Naive thymus-derived CD4-positive, alpha-beta T cell (primary cell): ENCODE measurements around the gene ZNF618. TPM values are rescaled to one million over a fixed set of nuclear protein-coding genes. Genes with fewer than 3 reads are reported as not detected.

Experiments used
- ATAC-seq: fragments of 150-1000 bp; cut with Tn5 transposase; 2 replicates; pipeline ENCODE4 v1.10.0; 2021; ENCODE audit warnings: mild to moderate bottlenecking, moderate library complexity
- CTCF ChIA-PET: fragments of 350-600 bp; sonication (Branson Sonifier 250); formaldehyde crosslinking; loops from one replicate; lab custom pipeline; 2021; ENCODE audit warnings: antibody characterized with exemption; lab: Charles Lee
- POLR2A ChIA-PET: fragments of 350-600 bp; sonication (Branson Sonifier 250); formaldehyde crosslinking; loops from one replicate; lab custom pipeline; 2021; ENCODE audit warnings: antibody characterized with exemption, inconsistent platforms; lab: Charles Lee
- DNase-seq, 9 donors: peaks; one replicate each; pipeline versions ENCODE4 v3.0.0 to v3.0.0-alpha.2; 2020 to 2022; ENCODE audit warnings: mixed read lengths in 1 of 9
- H3K27ac ChIP-seq: one replicate; pipeline ENCODE4 v1.7.0; 2013; ENCODE audit warnings: mild to moderate bottlenecking, low read depth, low read length, moderate library complexity
- H3K27me3 ChIP-seq, 2 donors: one replicate each; pipeline ENCODE4 v1.7.0; 2013; ENCODE audit warnings: low read length in 2 of 2, mild to moderate bottlenecking in 2 of 2, moderate library complexity in 2 of 2; ENCODE audit not compliant: control insufficient read depth in 2 of 2, insufficient read depth in 2 of 2
- H3K36me3 ChIP-seq, 3 experiments: 1 replicate in 2 of 3; 2 replicates in 1 of 3; pipeline ENCODE4 v1.7.0; 2013; ENCODE audit warnings: low read length in 3 of 3, mild to moderate bottlenecking in 3 of 3, moderate library complexity in 1 of 3; ENCODE audit not compliant: insufficient read depth in 3 of 3, control insufficient read depth in 2 of 3
- H3K4me1 ChIP-seq, 2 donors: one replicate each; pipeline ENCODE4 v1.7.0; 2013; ENCODE audit warnings: low read length in 2 of 2, mild to moderate bottlenecking in 2 of 2, moderate library complexity in 1 of 2; ENCODE audit not compliant: control insufficient read depth in 2 of 2, insufficient read depth in 2 of 2
- H3K4me3 ChIP-seq: 2 replicates; pipeline ENCODE4 v1.7.0; 2013; ENCODE audit warnings: mild to moderate bottlenecking, low read length
- H3K9me3 ChIP-seq, 3 experiments: 1 replicate in 2 of 3; 2 replicates in 1 of 3; pipeline ENCODE4 v1.7.0; 2013; ENCODE audit warnings: low read length in 3 of 3; ENCODE audit not compliant: control insufficient read depth in 2 of 3
- H3K27ac Mint-ChIP-seq, 9 donors: one replicate each; pipeline ENCODE4 v1.8.0; 2020 to 2022; ENCODE audit warnings: mixed read lengths in 9 of 9, mild to moderate bottlenecking in 8 of 9, moderate library complexity in 5 of 9, inconsistent platforms in 2 of 9
- H3K27me3 Mint-ChIP-seq, 5 donors: one replicate each; pipeline ENCODE4 v1.8.0; 2021 to 2022; ENCODE audit warnings: mixed read lengths in 5 of 5, mild to moderate bottlenecking in 1 of 5
- H3K36me3 Mint-ChIP-seq, 5 donors: one replicate each; pipeline ENCODE4 v1.8.0; 2020 to 2022; ENCODE audit warnings: mixed read lengths in 5 of 5, mild to moderate bottlenecking in 3 of 5, inconsistent platforms in 1 of 5
- H3K4me1 Mint-ChIP-seq, 7 donors: one replicate each; pipeline ENCODE4 v1.8.0; 2020 to 2022; ENCODE audit warnings: mixed read lengths in 7 of 7, mild to moderate bottlenecking in 3 of 7, inconsistent platforms in 1 of 7
- H3K4me3 Mint-ChIP-seq, 10 donors: one replicate each; pipeline ENCODE4 v1.8.0; 2020 to 2022; ENCODE audit warnings: mild to moderate bottlenecking in 10 of 10, mixed read lengths in 10 of 10, moderate library complexity in 6 of 10, inconsistent platforms in 2 of 10
- H3K9me3 Mint-ChIP-seq, 11 donors: one replicate each; pipeline ENCODE4 v1.8.0; 2020 to 2022; ENCODE audit warnings: mixed read lengths in 11 of 11, mild to moderate bottlenecking in 4 of 11, inconsistent platforms in 1 of 11, moderate library complexity in 1 of 11
- intact Hi-C, 2 donors: fragments of 100-400 bp; cut with micrococcal nuclease; formaldehyde crosslinking; loops; one replicate each; pipeline ENCODE4 v1.15.1; 2023
- polyA plus RNA-seq, 2 donors: library from polyadenylated mRNA; unstranded; fragments of 300-500 nt; fragmentation: Illumina TruSeq; gene quantifications; one replicate each; pipeline ENCODE4 v1.2.3, GENCODE V29; 2021
- total RNA-seq, 6 experiments: library from RNA in 5 of 6; stranded (reverse) in 5 of 6; gene quantifications; 1 replicate in 5 of 6; 2 replicates in 1 of 6; pipeline ENCODE4 v1.2.3 and lab custom pipeline; 2021 to 2026

The ZNF618 gene
- total and polyA plus RNA-seq, 7 experiments from 2014 or later, result 0.17 to 3.3 (median 1.1) TPM

- ATAC-seq, result no peak
- no peaks in the 10 kb centered on the region for H3K36me3 ChIP-seq
- H3K4me1 ChIP-seq, result no peaks in the 10 kb centered on the region
- H3K27me3 ChIP-seq, result no peaks in the 10 kb centered on the region
- DNase-seq, result no peak
- H3K9me3 Mint-ChIP-seq, result no peaks in the 10 kb centered on the region
- no peak overlapping the region for H3K27ac Mint-ChIP-seq
- no peak overlapping the region for H3K27ac ChIP-seq
- no peaks in the 10 kb centered on the region for H3K4me1 Mint-ChIP-seq
- CTCF ChIA-PET, result no interaction called here
- no peak overlapping the region for H3K4me3 Mint-ChIP-seq
- intact Hi-C loops, result no loop called here
- no peaks in the 10 kb centered on the region for H3K9me3 ChIP-seq
- POLR2A ChIA-PET, result no interaction called here
- no peak overlapping the region for H3K4me3 ChIP-seq
- no peaks in the 10 kb centered on the region for H3K27me3 Mint-ChIP-seq
- H3K36me3 Mint-ChIP-seq, result no peaks in the 10 kb centered on the region
Measured at GRCh38 chr9:114034196-114034595, 158.1 kb downstream of the ZNF618 start.

- Mint-ChIP-seq H3K36me3 (no peaks in the 10 kb centered on the region), H3K4me1 (no peaks in the 10 kb centered on the region), H3K27me3 (no peaks in the 10 kb centered on the region), H3K9me3 (no peaks in the 10 kb centered on the region), H3K27ac (no peak overlapping the region), H3K4me3 (no peak overlapping the region)
- H3K36me3 ChIP-seq, result no peaks in the 10 kb centered on the region
- POLR2A ChIA-PET, result no interaction called here
- ATAC-seq, result no peak
- DNase-seq, result no peak
- no peak overlapping the region for H3K4me3 ChIP-seq
- H3K9me3 ChIP-seq, result no peaks in the 10 kb centered on the region
- H3K27ac ChIP-seq, result no peak overlapping the region
- CTCF ChIA-PET, result no interaction called here
- intact Hi-C loops, result no loop called here
- no peaks in the 10 kb centered on the region for H3K4me1 ChIP-seq
- H3K27me3 ChIP-seq, result no peaks in the 10 kb centered on the region
Measured at GRCh38 chr9:114034661-114035062, 158.6 kb downstream of the ZNF618 start.

GRCh38 chr9:114035221-114035844 lies 159.2 kb downstream of the ZNF618 start:
- Histone ChIP-seq H3K36me3 (no peaks in the 10 kb centered on the region), H3K4me3 (no peak overlapping the region), H3K4me1 (no peaks in the 10 kb centered on the region), H3K27ac (no peak overlapping the region), H3K27me3 (no peaks in the 10 kb centered on the region), H3K9me3 (no peaks in the 10 kb centered on the region)
- POLR2A ChIA-PET, result no interaction called here
- H3K4me3 Mint-ChIP-seq, result no peak overlapping the region
- no peak overlapping the region for H3K27ac Mint-ChIP-seq
- no peak for ATAC-seq
- H3K9me3 Mint-ChIP-seq, result no peaks in the 10 kb centered on the region
- H3K36me3 Mint-ChIP-seq, result no peaks in the 10 kb centered on the region
- intact Hi-C loops, result no loop called here
- H3K4me1 Mint-ChIP-seq, result no peaks in the 10 kb centered on the region
- no peaks in the 10 kb centered on the region for H3K27me3 Mint-ChIP-seq
- DNase-seq, result no peak
- CTCF ChIA-PET, result no interaction called here

- Histone ChIP-seq H3K9me3 (no peaks in the 10 kb centered on the region), H3K27ac (no peak overlapping the region), H3K27me3 (no peaks in the 10 kb centered on the region), H3K4me3 (no peak overlapping the region), H3K36me3 (no peaks in the 10 kb centered on the region), H3K4me1 (no peaks in the 10 kb centered on the region)
- no peaks in the 10 kb centered on the region for H3K4me1 Mint-ChIP-seq
- H3K27me3 Mint-ChIP-seq, result no peaks in the 10 kb centered on the region
- H3K9me3 Mint-ChIP-seq, result no peaks in the 10 kb centered on the region
- H3K27ac Mint-ChIP-seq, result no peak overlapping the region
- intact Hi-C loops, result no loop called here
- H3K36me3 Mint-ChIP-seq, result no peaks in the 10 kb centered on the region
- ATAC-seq, result no peak
- H3K4me3 Mint-ChIP-seq, result no peak overlapping the region
- ChIA-PET CTCF (no interaction called here), POLR2A (no interaction called here)
- DNase-seq, result no peak
Measured at GRCh38 chr9:114035845-114036801, 160.0 kb downstream of the ZNF618 start.

- intact Hi-C loops, result no loop called here
- H3K4me3 ChIP-seq, result no peak overlapping the region
- Mint-ChIP-seq H3K4me1 (no peaks in the 10 kb centered on the region), H3K27me3 (peaks cover 0 to 1% (median 0%) of the 10 kb centered on the region in 5 donors), H3K36me3 (no peaks in the 10 kb centered on the region), H3K27ac (no peak overlapping the region), H3K4me3 (no peak overlapping the region), H3K9me3 (no peaks in the 10 kb centered on the region)
- no peaks in the 10 kb centered on the region for H3K27me3 ChIP-seq
- POLR2A ChIA-PET, result no interaction called here
- ATAC-seq (no peak), DNase-seq (no peak)
- H3K9me3 ChIP-seq, result no peaks in the 10 kb centered on the region
- CTCF ChIA-PET, result no interaction called here
- H3K36me3 ChIP-seq, result no peaks in the 10 kb centered on the region
- no peaks in the 10 kb centered on the region for H3K4me1 ChIP-seq
- H3K27ac ChIP-seq, result no peak overlapping the region
Measured at GRCh38 chr9:114037249-114037648, 161.1 kb downstream of the ZNF618 start.

GRCh38 chr9:114037961-114038723 lies 162.0 kb downstream of the ZNF618 start:
- Mint-ChIP-seq H3K4me3 (no peak overlapping the region), H3K27ac (no peak overlapping the region), H3K36me3 (no peaks in the 10 kb centered on the region), H3K4me1 (no peaks in the 10 kb centered on the region), H3K27me3 (peaks cover 0 to 2% (median 0%) of the 10 kb centered on the region in 5 donors), H3K9me3 (no peaks in the 10 kb centered on the region)
- POLR2A ChIA-PET, result no interaction called here
- CTCF ChIA-PET, result no interaction called here
- ATAC-seq, result no peak
- no peaks in the 10 kb centered on the region for H3K36me3 ChIP-seq
- no peaks in the 10 kb centered on the region for H3K9me3 ChIP-seq
- H3K4me3 ChIP-seq, result no peak overlapping the region
- no peak for DNase-seq
- intact Hi-C loops, result no loop called here
- H3K27ac ChIP-seq, result no peak overlapping the region
- H3K4me1 ChIP-seq, result no peaks in the 10 kb centered on the region
- no peaks in the 10 kb centered on the region for H3K27me3 ChIP-seq
